PFSK-1 (cell line): ENCODE measurements around the gene DPCD.

Source experiments
- FOXP2 ChIP-seq: optimal IDR thresholded peaks from 2 replicates; pipeline ENCODE3; 2011; ENCODE audit warnings: borderline replicate concordance, control low read depth, inconsistent platforms; ENCODE audit not compliant: insufficient read depth; ENCODE audit errors: extremely low read length, extremely low read depth
- POLR2AphosphoS5 ChIP-seq: IDR thresholded peaks from 2 replicates; pipeline ENCODE4 v1.6.1; 2012; ENCODE audit warnings: low read depth, mild to moderate bottlenecking, control low read depth, low read length, moderate library complexity
- SIN3A ChIP-seq: IDR thresholded peaks from 2 replicates; pipeline ENCODE4 v1.6.1; 2012; ENCODE audit warnings: mild to moderate bottlenecking, low read length, moderate library complexity, borderline replicate concordance; ENCODE audit not compliant: insufficient read depth
- TAF1 ChIP-seq: IDR thresholded peaks from 2 replicates; pipeline ENCODE4 v1.6.1; 2012; ENCODE audit warnings: low read length, control low read depth, borderline replicate concordance; ENCODE audit not compliant: insufficient read depth
- TF ChIP-seq, protein P1 (sequence below), 2 experiments: IDR thresholded peaks; 2 replicates each; pipeline versions ENCODE4 v1.6.1 to v1.8.0; 2011 to 2012; ENCODE audit warnings: low read depth in 2 of 2, low read length in 2 of 2, control low read depth in 1 of 2, inconsistent platforms in 1 of 2, mild to moderate bottlenecking in 1 of 2, moderate library complexity in 1 of 2; ENCODE audit not compliant: insufficient read depth in 1 of 2

The DPCD gene

GRCh38 chr10:101577121-101577871, 10.8 kb upstream of the DPCD start:
- TF ChIP-seq SIN3A (no peak), POLR2AphosphoS5 (no peak), FOXP2 (no peak)
- TF ChIP-seq, protein P1, sequence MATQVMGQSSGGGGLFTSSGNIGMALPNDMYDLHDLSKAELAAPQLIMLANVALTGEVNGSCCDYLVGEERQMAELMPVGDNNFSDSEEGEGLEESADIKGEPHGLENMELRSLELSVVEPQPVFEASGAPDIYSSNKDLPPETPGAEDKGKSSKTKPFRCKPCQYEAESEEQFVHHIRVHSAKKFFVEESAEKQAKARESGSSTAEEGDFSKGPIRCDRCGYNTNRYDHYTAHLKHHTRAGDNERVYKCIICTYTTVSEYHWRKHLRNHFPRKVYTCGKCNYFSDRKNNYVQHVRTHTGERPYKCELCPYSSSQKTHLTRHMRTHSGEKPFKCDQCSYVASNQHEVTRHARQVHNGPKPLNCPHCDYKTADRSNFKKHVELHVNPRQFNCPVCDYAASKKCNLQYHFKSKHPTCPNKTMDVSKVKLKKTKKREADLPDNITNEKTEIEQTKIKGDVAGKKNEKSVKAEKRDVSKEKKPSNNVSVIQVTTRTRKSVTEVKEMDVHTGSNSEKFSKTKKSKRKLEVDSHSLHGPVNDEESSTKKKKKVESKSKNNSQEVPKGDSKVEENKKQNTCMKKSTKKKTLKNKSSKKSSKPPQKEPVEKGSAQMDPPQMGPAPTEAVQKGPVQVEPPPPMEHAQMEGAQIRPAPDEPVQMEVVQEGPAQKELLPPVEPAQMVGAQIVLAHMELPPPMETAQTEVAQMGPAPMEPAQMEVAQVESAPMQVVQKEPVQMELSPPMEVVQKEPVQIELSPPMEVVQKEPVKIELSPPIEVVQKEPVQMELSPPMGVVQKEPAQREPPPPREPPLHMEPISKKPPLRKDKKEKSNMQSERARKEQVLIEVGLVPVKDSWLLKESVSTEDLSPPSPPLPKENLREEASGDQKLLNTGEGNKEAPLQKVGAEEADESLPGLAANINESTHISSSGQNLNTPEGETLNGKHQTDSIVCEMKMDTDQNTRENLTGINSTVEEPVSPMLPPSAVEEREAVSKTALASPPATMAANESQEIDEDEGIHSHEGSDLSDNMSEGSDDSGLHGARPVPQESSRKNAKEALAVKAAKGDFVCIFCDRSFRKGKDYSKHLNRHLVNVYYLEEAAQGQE (IDR thresholded peaks at IDR 0.05; ENCODE audit: insufficient read depth in 1 of 2, low read depth in 2 of 2, low read length in 2 of 2): no peak

DNA sequence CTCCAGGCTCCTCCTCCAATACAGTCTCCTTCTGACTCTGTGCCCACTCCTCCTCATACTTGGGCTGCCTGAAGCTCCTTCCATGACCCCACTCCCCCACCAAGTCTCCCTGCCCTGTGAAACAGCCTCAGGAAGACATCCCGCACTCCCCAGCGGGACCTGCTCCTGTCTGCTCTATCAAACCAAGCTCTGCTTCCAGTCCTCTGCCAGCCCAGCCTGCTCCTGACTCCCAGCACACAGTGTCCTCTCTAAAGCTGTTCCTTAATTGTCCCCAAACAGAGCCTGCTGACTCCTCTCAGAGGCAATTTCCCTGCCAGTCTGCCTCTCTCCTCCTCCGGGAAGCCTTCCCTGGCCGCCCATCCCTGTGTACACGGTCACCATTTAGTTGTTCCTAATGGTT, 9.9 kb upstream of the DPCD start:
- no peak for TF ChIP-seq FOXP2
- TF ChIP-seq SIN3A: no peak
- TF ChIP-seq, protein P1 (IDR thresholded peaks at IDR 0.05; ENCODE audit: insufficient read depth in 1 of 2, low read depth in 2 of 2, low read length in 2 of 2): no peak
- no peak for TF ChIP-seq TAF1
- no peak for TF ChIP-seq POLR2AphosphoS5

GRCh38 chr10:101578803-101579515, 9.2 kb upstream of the DPCD start:
- TF ChIP-seq, protein P1 (IDR thresholded peaks at IDR 0.05; ENCODE audit: insufficient read depth in 1 of 2, low read depth in 2 of 2, low read length in 2 of 2): no peak
- TF ChIP-seq TAF1 (no peak), SIN3A (no peak), POLR2AphosphoS5 (no peak), FOXP2 (no peak)

GRCh38 chr10:101579516-101579870, 8.6 kb upstream of the DPCD start:
- TF ChIP-seq FOXP2: no peak
- TF ChIP-seq TAF1: no peak
- no peak for TF ChIP-seq SIN3A
- no peak for TF ChIP-seq POLR2AphosphoS5
- TF ChIP-seq, protein P1 (IDR thresholded peaks at IDR 0.05; ENCODE audit: insufficient read depth in 1 of 2, low read depth in 2 of 2, low read length in 2 of 2): no peak
